Smooth muscle cell (in vitro differentiated cells): Measurements from ENCODE around the gene NCS1. TPM values are rescaled to one million over a fixed set of nuclear protein-coding genes. Genes with fewer than 3 reads are reported as not detected.

ENCODE experiments used
- DNase-seq: peaks from one replicate; lab custom pipeline; 2025; ENCODE audit not compliant: unreplicated experiment; lab: John Stamatoyannopoulos, UW
- H2AFZ ChIP-seq: fragments of 200-600 bp; sonication (generic); 2 replicates; pipeline ENCODE4 v1.6.0; 2016; ENCODE audit warnings: antibody characterized with exemption, low read depth, mild to moderate bottlenecking
- H3F3A ChIP-seq: fragments of 200-600 bp; sonication (generic); 2 replicates; pipeline ENCODE4 v1.6.0; 2017; ENCODE audit warnings: antibody characterized with exemption, low read depth
- H3K27ac ChIP-seq: fragments of 200-600 bp; sonication (generic); 2 replicates; pipeline ENCODE4 v1.5.1; 2016; ENCODE audit warnings: low read depth, mild to moderate bottlenecking
- H3K27me3 ChIP-seq: fragments of 200-600 bp; sonication (generic); 2 replicates; pipeline ENCODE4 v1.6.1; 2016; ENCODE audit warnings: low read depth, mild to moderate bottlenecking
- H3K36me3 ChIP-seq: fragments of 200-600 bp; sonication (generic); 2 replicates; pipeline ENCODE4 v1.5.1; 2016; ENCODE audit warnings: low read depth
- H3K4me1 ChIP-seq: fragments of 200-600 bp; sonication (generic); 2 replicates; pipeline ENCODE4 v1.5.1; 2016; ENCODE audit warnings: low read depth
- H3K4me2 ChIP-seq: fragments of 200-600 bp; sonication (generic); 2 replicates; pipeline ENCODE4 v1.6.0; 2016; ENCODE audit warnings: mild to moderate bottlenecking
- H3K4me3 ChIP-seq: fragments of 200-600 bp; sonication (generic); 2 replicates; pipeline ENCODE4 v1.5.1; 2016; ENCODE audit warnings: mild to moderate bottlenecking
- H3K79me2 ChIP-seq: fragments of 200-600 bp; sonication (generic); 2 replicates; pipeline ENCODE4 v1.6.0; 2016; ENCODE audit warnings: low read depth, mild to moderate bottlenecking
- H3K9ac ChIP-seq: fragments of 200-600 bp; sonication (generic); 2 replicates; pipeline ENCODE4 v1.6.0; 2016; ENCODE audit warnings: low read depth
- H3K9me3 ChIP-seq: fragments of 200-600 bp; sonication (generic); replicated peaks from 2 replicates; pipeline ENCODE4 v1.5.1; 2016; ENCODE audit warnings: low read depth
- H4K20me1 ChIP-seq: fragments of 200-600 bp; sonication (generic); 2 replicates; pipeline ENCODE4 v1.6.0; 2016; ENCODE audit warnings: low read depth
- CTCF ChIP-seq: fragments of 200-600 bp; sonication (generic); IDR thresholded peaks from 2 replicates; pipeline ENCODE4 v1.5.1; 2017; ENCODE audit warnings: borderline replicate concordance, mild to moderate bottlenecking, antibody characterized with exemption; ENCODE audit not compliant: insufficient read depth, poor library complexity, severe bottlenecking
- WGBS: methylation state at CpG from one replicate; pipeline ENCODE4 v1.1.7; 2016; ENCODE audit warnings: low lambda C conversion rate; 5-methylcytosine and 5-hydroxymethylcytosine counted together
- polyA plus RNA-seq: library from polyadenylated mRNA; unstranded; fragments of >200 nt; fragmentation: Nextera tagmentation; extraction: Ambion mirVana; gene quantifications from 2 replicates; pipeline ENCODE4 v1.2.1, GENCODE V29; 2016
- total RNA-seq: library from RNA; depleted of rRNA; stranded (reverse); fragments of >200 nt; gene quantifications from 2 replicates; pipeline ENCODE4 v1.2.3, GENCODE V29; 2014

NCS1 gene
- total and polyA plus RNA-seq, 2 experiments from 2014 or later, result 28.0 to 59.3 TPM

GRCh38 chr9:130154816-130155215, 17.4 kb upstream of the NCS1 start:
- DNase-seq, result no peak
- 95% methylated on average over 3 of the region's 3 CpGs for WGBS
- Histone ChIP-seq H3K79me2 (no peaks in the 10 kb centered on the region), H4K20me1 (no peaks in the 10 kb centered on the region), H3K27ac (no peak overlapping the region), H3K4me3 (no peak overlapping the region), H3K27me3 (no peaks in the 10 kb centered on the region), H2AFZ (no peak overlapping the region), H3K9ac (no peak overlapping the region), H3K36me3 (no peaks in the 10 kb centered on the region), H3K9me3 (no peaks in the 10 kb centered on the region), H3F3A (no peaks in the 10 kb centered on the region), H3K4me1 (no peaks in the 10 kb centered on the region), H3K4me2 (no peak overlapping the region)
- TF ChIP-seq CTCF, result no peak

- Histone ChIP-seq H3K27ac (no peak overlapping the region), H3F3A (no peaks in the 10 kb centered on the region), H3K4me1 (no peaks in the 10 kb centered on the region), H3K79me2 (no peaks in the 10 kb centered on the region), H3K9me3 (no peaks in the 10 kb centered on the region), H3K9ac (no peak overlapping the region), H3K4me2 (no peak overlapping the region), H2AFZ (no peak overlapping the region), H3K27me3 (no peaks in the 10 kb centered on the region), H3K4me3 (no peak overlapping the region), H3K36me3 (no peaks in the 10 kb centered on the region), H4K20me1 (no peaks in the 10 kb centered on the region)
- DNase-seq, result no peak
- WGBS, result 95% methylated on average over 12 of the region's 12 CpGs
- TF ChIP-seq CTCF, result no peak
Observed at GRCh38 chr9:130155647-130156046, 16.6 kb upstream of the NCS1 start.

- no peaks in the 10 kb centered on the region for H3K9me3 ChIP-seq
- no peak for TF ChIP-seq CTCF
- H3F3A ChIP-seq, result no peaks in the 10 kb centered on the region
- H3K4me1 ChIP-seq, result no peaks in the 10 kb centered on the region
- H3K4me3 ChIP-seq, result no peak overlapping the region
- DNase-seq, result no peak
- no peak overlapping the region for H3K27ac ChIP-seq
- no peak overlapping the region for H2AFZ ChIP-seq
- 87% methylated on average over 6 of the region's 6 CpGs for WGBS
- H3K4me2 ChIP-seq, result no peak overlapping the region
- no peaks in the 10 kb centered on the region for H3K27me3 ChIP-seq
- no peaks in the 10 kb centered on the region for H3K79me2 ChIP-seq
- no peak overlapping the region for H3K9ac ChIP-seq
- H4K20me1 ChIP-seq, result no peaks in the 10 kb centered on the region
- no peaks in the 10 kb centered on the region for H3K36me3 ChIP-seq
Observed at GRCh38 chr9:130156672-130157071, 15.5 kb upstream of the NCS1 start.

- 84% methylated on average over 7 of the region's 7 CpGs for WGBS
- no peaks in the 10 kb centered on the region for H4K20me1 ChIP-seq
- no peaks in the 10 kb centered on the region for H3K36me3 ChIP-seq
- H3K4me3 ChIP-seq, result no peak overlapping the region
- no peaks in the 10 kb centered on the region for H3F3A ChIP-seq
- no peaks in the 10 kb centered on the region for H3K9me3 ChIP-seq
- H3K79me2 ChIP-seq, result no peaks in the 10 kb centered on the region
- DNase-seq, result no peak
- H3K4me1 ChIP-seq, result no peaks in the 10 kb centered on the region
- no peaks in the 10 kb centered on the region for H3K27me3 ChIP-seq
- H3K27ac ChIP-seq, result no peak overlapping the region
- no peak for TF ChIP-seq CTCF
- H3K9ac ChIP-seq, result no peak overlapping the region
- H3K4me2 ChIP-seq, result no peak overlapping the region
- H2AFZ ChIP-seq, result no peak overlapping the region
Observed at GRCh38 chr9:130157079-130157478, 15.1 kb upstream of the NCS1 start.
